A549 (cell line): Measurements from ENCODE around the gene CNTNAP2. TPM values are rescaled to one million over a fixed set of nuclear protein-coding genes. Genes with fewer than 3 reads are reported as not detected.

Source experiments
- ATAC-seq, 2 experiments: fragments of 200-7000 bp in 1 of 2; fragments of >200 bp in 1 of 2; cut with Nextera tagmentation in 1 of 2; cut with Tn5 transposase in 1 of 2; 3 replicates each; pipeline versions ENCODE4 v1.8.0 to v1.9.1; 2018 to 2020; ENCODE audit warnings: mild to moderate bottlenecking in 1 of 2, moderate library complexity in 1 of 2
- CTCF ChIA-PET: fragments of 300-600 bp; sonication (Branson Sonifier 250); formaldehyde crosslinking; extraction: SDS; loops from one replicate; lab custom pipeline; 2021; ENCODE audit warnings: antibody characterized with exemption, inconsistent platforms; lab: Yijun Ruan, JAX
- POLR2A ChIA-PET: fragments of 350-600 bp; formaldehyde crosslinking; extraction: SDS; loops from one replicate; lab custom pipeline; 2021; ENCODE audit warnings: antibody characterized with exemption, inconsistent platforms; lab: Yijun Ruan, JAX
- DNase-seq, 2 experiments: peaks; one replicate each; pipeline versions ENCODE4 v3.0.0 to v3.0.0-alpha.2; 2011 to 2016; ENCODE audit warnings: low read depth in 1 of 2, low spot score in 1 of 2
- FAIRE-seq: peaks from 2 replicates; lab custom pipeline; 2011; peaks lifted over from hg19 to GRCh38; lab: Jason Lieb, UNC
- H3K27ac ChIP-seq, 2 experiments: fragments of >200 bp; sonication (Bioruptor Twin); formaldehyde crosslinking; 3 replicates each; pipeline ENCODE4 v1.5.1; 2016 to 2017
- H3K4me1 ChIP-seq: fragments of >200 bp; sonication (Bioruptor Twin); formaldehyde crosslinking; 3 replicates; pipeline ENCODE4 v1.6.1; 2016
- H3K4me2 ChIP-seq: fragments of >200 bp; sonication (Bioruptor Twin); formaldehyde crosslinking; 3 replicates; pipeline ENCODE4 v1.6.1; 2016
- H3K4me3 ChIP-seq: fragments of >200 bp; sonication (Bioruptor Twin); formaldehyde crosslinking; 3 replicates; pipeline ENCODE4 v1.5.1; 2016
- H3K9me3 ChIP-seq: fragments of >200 bp; sonication (Bioruptor Twin); formaldehyde crosslinking; 3 replicates; pipeline ENCODE4 v1.6.1; 2016
- BHLHE40 ChIP-seq: IDR thresholded peaks from 2 replicates; pipeline ENCODE4 v1.6.1; 2012; ENCODE audit warnings: low read depth, low read length, inconsistent platforms
- CBX2 ChIP-seq: fragments of 200-600 bp; sonication (generic); IDR thresholded peaks from 2 replicates; pipeline ENCODE4 v1.6.1; 2016; ENCODE audit warnings: low read depth, mild to moderate bottlenecking, borderline replicate concordance
- CHD2 ChIP-seq: fragments of 150-350 bp; IDR thresholded peaks from 2 replicates; pipeline ENCODE4 v1.6.1; 2014; ENCODE audit warnings: low read length; ENCODE audit not compliant: partially characterized antibody
- E2F6 ChIP-seq: IDR thresholded peaks from 2 replicates; pipeline ENCODE4 v1.6.1; 2012; ENCODE audit warnings: low read depth, borderline replicate concordance
- ELK1 ChIP-seq: fragments of 150-350 bp; IDR thresholded peaks from 2 replicates; pipeline ENCODE4 v1.6.1; 2014; ENCODE audit warnings: low read depth, mild to moderate bottlenecking, low read length
- GATA3 ChIP-seq: IDR thresholded peaks from 2 replicates; pipeline ENCODE4 v1.6.1; 2012; ENCODE audit warnings: borderline replicate concordance
- HOXA7 ChIP-seq: fragments of 250-450 bp; sonication (Bioruptor Pico); IDR thresholded peaks from 2 replicates; pipeline ENCODE4 v1.5.0; 2020; ENCODE audit warnings: mild to moderate bottlenecking, moderate library complexity
- KDM1A ChIP-seq: fragments of 200-600 bp; sonication (generic); IDR thresholded peaks from 2 replicates; pipeline ENCODE4 v1.6.1; 2016; ENCODE audit warnings: low read depth, mild to moderate bottlenecking
- KDM5A ChIP-seq: fragments of 200-600 bp; sonication (generic); IDR thresholded peaks from 2 replicates; pipeline ENCODE4 v1.6.1; 2016; ENCODE audit warnings: antibody characterized with exemption, mild to moderate bottlenecking
- MAFK ChIP-seq: fragments of 450-650 bp; IDR thresholded peaks from 2 replicates; pipeline ENCODE4 v1.6.1; 2014; ENCODE audit not compliant: partially characterized antibody
- MAX ChIP-seq: IDR thresholded peaks from 2 replicates; pipeline ENCODE4 v1.6.1; 2012
- MAZ ChIP-seq: fragments of 150-350 bp; IDR thresholded peaks from 2 replicates; pipeline ENCODE4 v1.6.1; 2014; ENCODE audit warnings: antibody characterized with exemption, low read depth, low read length, borderline replicate concordance
- MYC ChIP-seq: IDR thresholded peaks from 2 replicates; pipeline ENCODE4 v1.6.1; 2012; ENCODE audit warnings: mild to moderate bottlenecking, inconsistent platforms, low read length, improper control_type of control experiment, borderline replicate concordance
- NFE2L2 ChIP-seq: fragments of 150-350 bp; conservative IDR thresholded peaks from 2 replicates; pipeline ENCODE4 v1.6.1; 2014; ENCODE audit warnings: low read length
- NPAS2 ChIP-seq: fragments of 250-450 bp; sonication (Bioruptor Pico); IDR thresholded peaks from 2 replicates; pipeline ENCODE4 v1.8.0; 2022; ENCODE audit warnings: mild to moderate bottlenecking, moderate library complexity, borderline replicate concordance
- POLR2A ChIP-seq: IDR thresholded peaks from 2 replicates; pipeline ENCODE4 v1.6.1; 2012; ENCODE audit warnings: mild to moderate bottlenecking, low read length
- RARB ChIP-seq: fragments of 250-450 bp; sonication (Bioruptor Pico); IDR thresholded peaks from 2 replicates; pipeline ENCODE4 v1.8.0; 2021; ENCODE audit warnings: mild to moderate bottlenecking, moderate library complexity
- REST ChIP-seq: fragments of 200-600 bp; sonication (generic); IDR thresholded peaks from 2 replicates; pipeline ENCODE4 v1.6.1; 2016; ENCODE audit warnings: antibody characterized with exemption, mild to moderate bottlenecking, moderate library complexity
- RFX5 ChIP-seq: fragments of 450-650 bp; IDR thresholded peaks from 2 replicates; pipeline ENCODE4 v1.7.1; 2014; ENCODE audit warnings: antibody characterized with exemption, mild to moderate bottlenecking, moderate library complexity
- RNF2 ChIP-seq: fragments of 200-600 bp; sonication (generic); IDR thresholded peaks from 2 replicates; pipeline ENCODE4 v1.6.1; 2016; ENCODE audit warnings: low read depth, mild to moderate bottlenecking, antibody characterized with exemption, moderate library complexity, borderline replicate concordance
- SMC3 ChIP-seq: fragments of >200 bp; sonication (Bioruptor Twin); formaldehyde crosslinking; IDR thresholded peaks from 3 replicates; pipeline ENCODE4 v1.6.1; 2018; ENCODE audit warnings: inconsistent platforms
- SREBF2 ChIP-seq: fragments of 450-650 bp; IDR thresholded peaks from 2 replicates; pipeline ENCODE4 v1.6.1; 2014; ENCODE audit warnings: mild to moderate bottlenecking, moderate library complexity
- TFCP2L1 ChIP-seq: fragments of 250-450 bp; sonication (Bioruptor Pico); IDR thresholded peaks from 2 replicates; pipeline ENCODE4 v1.5.0; 2021; ENCODE audit warnings: mild to moderate bottlenecking
- TP53 ChIP-seq: fragments of 250-450 bp; sonication (Bioruptor Pico); IDR thresholded peaks from 2 replicates; pipeline ENCODE4 v1.5.0; 2021; ENCODE audit warnings: mild to moderate bottlenecking, moderate library complexity
- ZNF302 ChIP-seq: fragments of 250-450 bp; sonication (Bioruptor Pico); IDR thresholded peaks from 2 replicates; pipeline ENCODE4 v1.9.0; 2021; ENCODE audit warnings: inconsistent platforms, mild to moderate bottlenecking, moderate library complexity
- ZSCAN20 ChIP-seq: fragments of 250-450 bp; sonication (Bioruptor Pico); IDR thresholded peaks from 2 replicates; pipeline ENCODE4 v1.8.0; 2022; ENCODE audit warnings: mild to moderate bottlenecking, moderate library complexity
- WGBS: methylation state at CpG from one replicate; pipeline ENCODE4 v1.1.6; 2017; ENCODE audit errors: missing lambda C conversion rate; 5-methylcytosine and 5-hydroxymethylcytosine counted together
- polyA plus RNA-seq, 4 experiments: library from polyadenylated mRNA; depleted of rRNA in 3 of 4; stranded (reverse); fragments of >200 nt; fragmentation: RNase III in 1 of 4; extraction: RNeasy Plus Mini Kit Qiagen cat#74134 plus additional on column Dnase treatment in 1 of 4; gene quantifications; 2 replicates in 3 of 4; 3 replicates in 1 of 4; pipeline ENCODE4 v1.2.3, GENCODE V29; 2011 to 2017

The CNTNAP2 gene
- polyA plus RNA-seq, 2 of the 4 experiments (the other 2 are of a cell fraction) = 0.05 to 0.13 TPM

- TF ChIP-seq REST = no peak
- TF ChIP-seq ZSCAN20 (CRISPR knock-in tag) = no peak
Measured at GRCh38 chr7:148146346-148146745, 2029.7 kb downstream of the CNTNAP2 start (continued).

GRCh38 chr7:148147438-148147837, 2030.8 kb downstream of the CNTNAP2 start:
- no peaks in the 10 kb centered on the region for H3K4me1 ChIP-seq
- H3K27ac ChIP-seq = no peak overlapping the region
- FAIRE-seq = no peak
- ChIA-PET POLR2A (no interaction called here), CTCF (no interaction called here)
- H3K4me3 ChIP-seq = no peak overlapping the region
- 53% methylated on average over 6 of the region's 6 CpGs for WGBS
- TF ChIP-seq SREBF2 = no peak
- TF ChIP-seq ZNF302 (CRISPR knock-in tag) = no peak
- TF ChIP-seq ZSCAN20 (CRISPR knock-in tag) = no peak
- no peak for TF ChIP-seq NFE2L2
- TF ChIP-seq SMC3 = no peak
- TF ChIP-seq ELK1 = no peak
- no peak for TF ChIP-seq KDM1A
- no peak for TF ChIP-seq E2F6
- no peak for TF ChIP-seq RFX5
- TF ChIP-seq POLR2A = no peak
- no peak for TF ChIP-seq MAX
- TF ChIP-seq MAFK = no peak
- TF ChIP-seq RARB (CRISPR knock-in tag) = no peak
- no peak for TF ChIP-seq REST
- TF ChIP-seq BHLHE40 = no peak
- H3K4me2 ChIP-seq = no peak overlapping the region
- no peak for ATAC-seq
- no peak for DNase-seq
- H3K9me3 ChIP-seq = 0 out of 3 replicates have a peak, but pooled peaks cover 3% of the 10 kb centered on the region

- Histone ChIP-seq H3K27ac (no peak overlapping the region), H3K9me3 (0 out of 3 replicates have a peak, but pooled peaks cover 3% of the 10 kb centered on the region), H3K4me1 (no peaks in the 10 kb centered on the region), H3K4me3 (no peak overlapping the region), H3K4me2 (no peak overlapping the region)
- FAIRE-seq (no peak), ATAC-seq (no peak), DNase-seq (no peak)
- ChIA-PET CTCF (no interaction called here), POLR2A (no interaction called here)
- WGBS = 34% methylated on average over 3 of the region's 3 CpGs
- TF ChIP-seq CHD2 = no peak
- TF ChIP-seq TFCP2L1 = no peak
- TF ChIP-seq MAZ = no peak
- TF ChIP-seq MYC = no peak
- TF ChIP-seq KDM5A = no peak
- TF ChIP-seq RARB (CRISPR knock-in tag) = no peak
- no peak for TF ChIP-seq MAFK
- no peak for TF ChIP-seq HOXA7
- TF ChIP-seq GATA3 = no peak
- no peak for TF ChIP-seq CBX2
- no peak for TF ChIP-seq RNF2
- no peak for TF ChIP-seq TP53 (CRISPR knock-in tag)
- no peak for TF ChIP-seq NPAS2 (CRISPR knock-in tag)
- no peak for TF ChIP-seq POLR2A
- no peak for TF ChIP-seq E2F6
- TF ChIP-seq BHLHE40 = no peak
- TF ChIP-seq RFX5 = no peak
Measured at GRCh38 chr7:148148456-148148855, 2031.9 kb downstream of the CNTNAP2 start.
